CD4-positive, alpha-beta T cell treated with Interleukin-2 at 100 ng/mL for 4 hours (primary cell): ENCODE measurements around the gene PHGDH.
"Not testable (repeated sequence)": the region's sequence is repeated elsewhere in the genome, so short reads cannot be mapped to it uniquely, and the experiment has no call there.

Experiments
- DNase-seq: peaks from one replicate; pipeline ENCODE4 v3.0.0-alpha.2; 2020; ENCODE audit warnings: low spot score

Gene PHGDH

DNA sequence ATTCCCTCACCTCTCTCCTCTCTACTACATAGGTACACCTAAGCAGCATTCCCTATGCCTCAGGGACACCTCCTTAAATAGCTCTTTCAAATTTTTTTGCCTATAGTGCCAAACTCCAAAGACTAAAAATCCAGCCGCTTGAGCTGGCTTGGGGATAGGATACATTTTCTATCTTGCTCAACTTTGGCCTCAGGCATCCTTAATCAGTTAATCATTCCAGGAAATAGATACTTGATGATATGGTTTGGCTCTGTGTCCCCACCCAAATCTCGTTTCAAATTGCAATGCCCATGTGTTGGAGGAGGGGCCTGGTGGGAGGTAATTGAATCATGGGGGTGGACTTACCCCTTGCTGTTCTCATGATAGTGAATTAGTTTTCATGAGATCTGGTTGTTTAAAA is 11.4 kb upstream of the PHGDH start:
- DNase-seq: no peak

DNA sequence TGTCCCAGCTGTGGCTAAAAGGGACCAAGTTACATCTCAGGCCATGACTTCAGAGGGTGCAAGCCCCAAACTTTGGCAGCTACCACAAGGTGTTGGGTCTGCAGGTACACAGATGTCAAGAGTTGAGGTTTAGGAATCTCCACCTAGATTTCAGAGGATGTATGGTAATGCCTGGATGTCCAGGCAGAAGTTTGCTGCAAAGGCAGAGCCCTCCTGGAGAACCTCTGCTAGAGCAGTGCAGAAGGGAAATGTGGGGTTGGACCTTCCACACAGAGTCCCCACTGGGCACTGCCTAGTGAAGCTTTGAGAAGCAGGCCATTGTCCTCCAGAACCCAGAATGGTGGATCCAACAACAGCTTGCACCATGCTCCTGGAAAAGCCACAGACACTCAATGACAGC is 10.1 kb upstream of the PHGDH start:
- no peak for DNase-seq

DNA sequence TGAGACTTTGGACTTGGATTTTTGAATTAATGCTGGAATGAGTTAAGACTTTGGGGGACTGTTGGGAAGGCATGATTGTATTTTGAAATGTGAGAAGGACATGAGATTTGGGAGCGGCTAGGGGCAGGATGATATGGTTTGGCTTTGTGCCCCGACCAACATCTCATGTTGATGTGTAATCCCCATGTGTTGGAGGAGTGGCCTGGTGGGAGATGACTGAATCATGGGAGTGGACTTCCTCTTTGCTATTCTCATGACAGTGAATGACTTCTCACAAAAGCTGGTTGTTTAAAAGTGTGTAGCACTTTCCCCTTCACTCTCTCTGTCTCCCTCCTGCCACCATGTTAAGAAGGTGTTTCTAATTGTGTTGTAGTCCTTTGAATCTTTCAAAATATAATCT is 9.3 kb upstream of the PHGDH start:
- no peak for DNase-seq

DNA sequence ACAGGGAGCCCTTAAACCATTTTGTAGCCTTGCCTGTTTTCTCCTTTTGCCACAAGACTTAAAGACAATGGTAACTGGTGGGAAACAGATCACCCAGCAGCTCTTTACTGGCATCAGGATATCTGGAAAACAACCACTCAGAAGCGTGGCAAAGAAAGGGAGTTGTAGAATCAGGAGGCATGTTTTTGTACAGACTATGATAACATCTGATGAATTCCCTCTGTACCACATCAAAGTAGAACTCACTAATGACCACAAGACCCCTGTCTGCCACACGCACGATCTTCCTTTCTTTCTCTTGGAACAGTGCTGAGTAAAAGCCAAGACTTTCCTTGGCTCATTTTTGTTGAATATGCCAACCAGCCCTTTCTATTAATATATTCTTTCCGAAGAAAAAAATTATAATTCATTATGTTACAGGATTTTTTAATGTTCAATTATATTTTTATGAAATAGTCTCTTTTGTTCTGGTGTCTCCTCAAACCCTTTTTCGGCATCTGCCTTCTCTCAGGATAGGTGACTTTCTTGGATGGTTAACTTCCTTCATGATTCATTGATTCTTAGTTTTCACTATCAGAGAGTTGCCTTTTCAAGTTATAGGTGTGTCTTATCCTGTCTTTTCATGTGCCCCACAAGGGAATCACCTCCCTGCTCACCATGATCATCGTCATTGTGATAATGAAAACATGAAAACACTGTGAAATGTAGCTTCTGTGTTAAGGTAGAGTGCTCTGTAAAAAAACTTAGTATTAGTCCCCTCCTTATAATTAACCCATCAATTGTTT is 7.9 kb upstream of the PHGDH start:
- no peak for DNase-seq

DNA sequence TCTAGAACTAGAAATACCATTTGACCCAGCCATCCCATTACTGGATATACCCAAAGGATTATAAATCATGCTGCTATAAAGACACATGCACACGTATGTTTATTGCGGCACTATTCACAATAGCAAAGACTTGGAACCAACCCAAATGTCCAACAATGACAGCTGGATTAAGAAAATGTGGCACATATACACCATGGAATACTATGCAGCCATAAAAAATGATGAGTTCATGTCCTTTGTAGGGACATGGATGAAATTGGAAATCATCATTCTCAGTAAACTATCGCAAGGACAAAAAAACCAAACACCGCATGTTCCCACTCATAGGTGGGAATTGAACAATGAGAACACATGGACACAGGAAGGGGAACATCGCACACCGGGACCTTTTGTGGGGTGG is 5.1 kb upstream of the PHGDH start:
- not testable (repeated sequence) for DNase-seq

DNA sequence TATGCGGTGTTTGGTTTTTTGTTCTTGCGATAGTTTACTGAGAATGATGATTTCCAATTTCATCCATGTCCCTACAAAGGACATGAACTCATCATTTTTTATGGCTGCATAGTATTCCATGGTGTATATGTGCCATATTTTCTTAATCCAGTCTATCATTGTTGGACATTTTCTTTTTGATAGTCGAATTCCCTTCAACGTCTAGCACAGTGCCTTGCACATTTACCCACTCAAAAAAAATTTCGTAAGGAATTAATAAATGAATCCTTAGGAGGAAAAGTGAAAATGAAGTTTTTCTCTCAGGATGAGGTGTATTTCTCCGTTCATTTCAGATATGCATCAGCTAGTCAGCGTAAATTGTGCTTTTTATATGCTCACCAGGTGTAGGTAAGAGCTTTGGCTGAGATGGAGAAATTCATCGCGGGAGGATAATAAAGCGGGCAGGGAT is 354 bp upstream of the PHGDH start:
- not testable (repeated sequence) for DNase-seq

DNA sequence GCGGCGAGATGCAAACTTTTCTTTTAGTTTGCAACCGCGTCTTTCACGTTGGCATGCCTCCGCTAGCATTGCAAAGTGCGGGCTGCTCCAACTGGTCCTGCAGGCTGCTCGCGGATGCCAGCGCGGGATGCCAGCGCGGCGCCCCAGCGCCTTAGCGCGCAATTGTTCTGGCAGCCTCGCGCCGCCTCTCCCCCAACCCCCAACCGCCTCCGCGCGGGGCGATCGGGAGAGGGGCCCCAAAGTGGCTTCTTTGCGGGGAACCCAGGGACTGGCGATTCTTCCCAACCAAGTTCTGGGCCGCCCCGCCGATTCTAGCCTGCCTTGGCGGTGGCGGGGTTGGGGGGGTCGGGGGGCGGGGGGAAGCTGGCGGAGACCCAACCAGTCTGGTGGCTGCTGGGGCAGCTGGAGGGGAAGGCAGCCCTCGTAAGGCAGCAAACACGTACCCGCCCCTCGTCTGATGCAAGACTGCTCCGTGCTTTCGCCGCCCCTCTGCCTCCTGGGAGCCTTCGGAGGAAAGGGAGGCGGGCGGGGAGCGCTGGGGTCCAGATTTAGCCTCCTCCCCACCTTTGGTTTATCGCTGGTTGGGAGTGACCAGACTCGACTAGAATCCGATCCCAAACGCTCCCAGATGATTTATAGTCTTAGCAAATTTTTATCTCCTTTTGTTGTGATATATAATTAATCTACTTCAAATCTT is 756 bp downstream of the PHGDH start:
- no peak for DNase-seq

DNA sequence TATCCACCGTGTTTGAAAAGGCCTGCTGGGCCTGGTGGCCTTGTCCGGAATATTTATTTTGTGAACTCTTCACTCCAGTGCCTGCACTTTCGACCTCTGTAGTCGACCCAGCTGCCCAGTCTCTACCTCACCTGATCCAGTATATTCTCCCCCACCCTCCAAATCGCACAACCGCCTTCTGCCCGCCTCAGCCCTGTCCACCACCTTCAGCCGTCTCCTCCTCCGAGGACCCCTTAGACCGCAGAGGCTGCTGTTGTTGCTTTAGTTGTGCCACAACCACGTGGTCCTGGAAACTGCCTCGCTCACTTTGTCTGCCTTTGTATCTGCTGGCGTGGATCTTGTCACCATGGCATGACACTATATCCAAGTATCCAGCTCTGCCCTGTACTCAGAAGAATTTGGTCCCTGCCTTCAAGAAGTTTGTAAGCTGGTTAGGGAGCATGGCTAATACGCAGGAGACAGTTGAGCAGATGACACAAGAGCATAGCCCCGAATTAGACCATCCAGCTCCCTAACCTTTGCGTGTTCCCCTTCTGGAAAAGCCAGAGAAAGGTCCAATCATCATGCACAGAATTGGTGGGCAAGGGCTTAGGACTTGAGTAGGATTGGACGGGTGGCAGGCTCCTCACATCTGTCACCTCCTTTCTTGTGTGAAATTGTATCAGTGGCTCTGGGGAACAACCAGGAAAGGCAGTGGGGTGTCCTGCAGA is 1.5 kb downstream of the PHGDH start:
- DNase-seq: no peak

DNA sequence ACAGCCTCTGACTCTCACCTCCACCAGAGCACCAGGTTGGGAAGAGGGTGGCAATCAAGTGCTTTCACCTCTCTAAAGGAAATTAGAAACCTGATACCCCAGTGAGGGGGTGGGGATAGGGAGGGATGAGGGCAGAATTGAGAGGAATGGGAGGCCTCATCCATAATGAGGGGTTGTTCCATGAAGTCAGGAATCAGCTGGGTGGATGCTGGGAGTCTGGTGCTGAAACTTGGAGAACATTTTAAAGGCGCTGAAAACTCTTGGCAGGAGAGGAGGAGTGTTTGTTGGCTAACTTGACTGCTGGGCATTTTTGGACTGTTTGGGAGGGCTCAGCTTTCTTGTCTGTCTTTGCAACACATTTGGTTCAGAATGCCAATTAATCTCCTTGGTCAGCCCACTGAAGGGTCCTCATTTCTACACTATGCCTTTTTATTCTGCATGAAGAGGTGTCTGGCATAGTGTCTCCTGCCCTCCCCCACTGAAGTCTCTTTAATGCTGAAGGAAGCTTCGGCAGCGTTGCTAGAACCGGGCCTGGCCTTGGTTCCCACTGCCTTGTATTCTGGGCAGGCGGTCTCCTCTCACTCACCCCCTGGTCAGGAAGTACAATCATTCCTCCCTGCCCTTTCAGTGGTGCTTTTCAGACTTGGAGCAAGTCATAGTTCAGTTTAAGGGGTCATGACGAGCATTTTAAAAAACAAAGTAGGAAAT is 2.2 kb downstream of the PHGDH start:
- DNase-seq: no peak

DNA sequence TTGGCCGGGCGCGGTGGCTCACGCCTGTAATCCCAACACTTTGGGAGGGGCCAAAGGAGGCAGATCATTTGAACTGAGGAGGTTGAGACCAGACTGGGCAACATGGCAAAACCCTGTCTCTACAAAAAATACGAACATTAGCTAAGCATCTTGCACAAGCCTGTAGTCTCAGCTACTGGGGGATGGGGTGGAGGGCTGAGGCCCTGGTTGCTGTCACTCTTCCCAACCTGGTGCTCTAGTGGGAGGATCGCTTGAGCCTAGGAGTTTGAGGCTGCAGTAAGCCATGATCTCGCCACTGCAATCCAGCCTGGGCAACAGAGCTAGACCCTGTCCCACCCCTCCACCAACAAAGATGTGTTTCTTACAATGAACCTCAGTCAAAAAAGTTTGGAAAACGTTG is 2.8 kb downstream of the PHGDH start:
- DNase-seq: no peak

DNA sequence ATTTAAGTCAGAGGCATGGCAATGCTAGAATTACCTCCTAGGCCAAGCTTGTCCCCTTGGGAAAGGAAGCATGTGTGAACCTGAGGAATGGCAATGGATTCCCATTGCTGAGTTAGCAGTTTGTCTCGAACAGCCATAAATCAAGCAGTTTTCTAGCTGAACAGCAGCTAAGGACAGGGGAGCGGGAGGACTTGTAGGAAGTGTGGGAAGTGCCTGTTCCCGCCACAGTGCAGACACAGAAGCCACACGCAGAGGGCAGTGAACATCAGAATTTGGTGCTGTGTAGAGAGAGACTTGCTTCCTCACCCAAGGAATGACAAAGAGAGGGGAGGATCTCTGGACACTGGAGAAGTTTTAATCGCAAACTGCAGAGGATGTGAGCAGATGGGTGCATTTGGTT is 3.8 kb downstream of the PHGDH start:
- no peak for DNase-seq

DNA sequence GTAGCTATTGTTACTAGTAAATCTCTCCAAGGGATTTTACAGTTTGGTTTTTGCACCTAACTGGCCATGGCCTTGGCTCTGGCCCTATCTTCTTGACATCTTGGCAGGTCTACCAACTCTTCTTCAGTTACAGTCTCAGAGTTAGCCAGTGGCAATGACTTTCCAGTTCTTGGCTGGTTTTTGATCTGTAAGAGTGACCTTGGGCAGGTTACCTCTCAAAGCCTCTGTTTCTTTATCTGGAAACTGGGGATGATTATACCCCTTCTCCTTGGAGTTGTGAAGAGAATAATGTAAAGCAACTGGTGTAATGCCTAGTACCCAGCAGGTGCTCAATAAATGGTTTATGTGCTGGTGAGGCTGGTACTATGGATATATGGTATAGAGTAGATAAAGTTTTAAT is 6.7 kb downstream of the PHGDH start:
- DNase-seq: no peak

DNA sequence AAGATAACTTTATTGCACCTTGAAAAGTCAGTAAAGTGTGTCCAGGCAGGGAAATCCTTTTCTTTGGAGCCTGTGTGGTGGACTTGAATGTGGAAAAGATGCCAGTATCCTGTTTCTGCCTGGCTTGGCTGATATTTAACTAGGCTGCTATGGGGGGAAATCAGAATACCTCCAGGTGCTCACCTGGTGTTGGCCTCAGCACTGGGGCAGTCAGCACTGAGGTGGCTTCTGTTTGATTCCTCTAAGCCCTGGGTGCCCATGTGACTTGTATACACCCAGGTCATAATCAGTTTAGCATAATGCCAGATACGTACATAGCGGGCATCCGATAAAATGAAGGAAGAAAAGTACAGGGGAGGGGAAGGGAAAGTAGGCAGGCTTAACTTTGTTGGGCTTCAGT is 7.2 kb downstream of the PHGDH start:
- DNase-seq: no peak

DNA sequence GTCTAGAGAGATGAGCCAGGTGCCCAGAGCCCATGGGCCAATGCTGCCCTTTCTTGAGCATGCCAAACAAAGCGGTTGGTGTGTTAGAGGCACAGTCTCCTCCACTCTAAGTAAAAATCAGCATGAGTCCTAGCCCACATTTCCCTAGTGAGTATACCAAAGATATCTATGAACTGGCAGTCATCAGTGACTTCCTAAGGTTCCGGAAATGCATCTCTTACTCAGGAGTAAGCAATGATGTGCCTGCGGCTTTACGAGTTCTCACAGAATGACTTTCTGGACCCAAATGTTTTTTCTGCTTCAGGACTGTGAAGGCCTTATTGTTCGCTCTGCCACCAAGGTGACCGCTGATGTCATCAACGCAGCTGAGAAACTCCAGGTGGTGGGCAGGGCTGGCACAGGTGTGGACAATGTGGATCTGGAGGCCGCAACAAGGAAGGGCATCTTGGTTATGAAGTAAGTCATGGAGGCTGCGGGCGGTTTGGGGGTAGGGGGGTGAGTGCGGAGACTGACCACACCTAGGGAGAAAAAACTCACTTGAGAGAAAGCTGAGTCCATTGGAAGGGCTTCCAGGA is 9.2 kb downstream of the PHGDH start:
- no peak for DNase-seq

DNA sequence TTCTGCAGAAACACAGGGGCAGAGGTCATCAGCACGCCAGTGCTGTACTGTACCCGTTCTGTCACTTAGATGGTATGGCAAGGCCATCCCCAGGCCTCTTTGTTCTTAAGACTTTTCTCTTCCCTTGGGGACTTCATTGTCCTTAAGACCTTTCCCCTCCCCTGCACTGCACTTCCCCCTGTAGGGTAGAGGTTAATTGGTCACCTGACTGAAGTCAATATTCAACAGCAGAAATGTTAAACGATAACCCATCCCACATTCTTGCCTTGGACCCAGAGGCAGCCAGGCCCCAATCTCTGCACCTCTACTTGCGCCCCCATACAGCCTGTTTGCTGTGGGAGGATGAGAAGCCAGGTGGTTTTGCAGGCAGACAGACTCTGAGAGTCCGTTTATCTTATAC is 10.2 kb downstream of the PHGDH start:
- no peak for DNase-seq

DNA sequence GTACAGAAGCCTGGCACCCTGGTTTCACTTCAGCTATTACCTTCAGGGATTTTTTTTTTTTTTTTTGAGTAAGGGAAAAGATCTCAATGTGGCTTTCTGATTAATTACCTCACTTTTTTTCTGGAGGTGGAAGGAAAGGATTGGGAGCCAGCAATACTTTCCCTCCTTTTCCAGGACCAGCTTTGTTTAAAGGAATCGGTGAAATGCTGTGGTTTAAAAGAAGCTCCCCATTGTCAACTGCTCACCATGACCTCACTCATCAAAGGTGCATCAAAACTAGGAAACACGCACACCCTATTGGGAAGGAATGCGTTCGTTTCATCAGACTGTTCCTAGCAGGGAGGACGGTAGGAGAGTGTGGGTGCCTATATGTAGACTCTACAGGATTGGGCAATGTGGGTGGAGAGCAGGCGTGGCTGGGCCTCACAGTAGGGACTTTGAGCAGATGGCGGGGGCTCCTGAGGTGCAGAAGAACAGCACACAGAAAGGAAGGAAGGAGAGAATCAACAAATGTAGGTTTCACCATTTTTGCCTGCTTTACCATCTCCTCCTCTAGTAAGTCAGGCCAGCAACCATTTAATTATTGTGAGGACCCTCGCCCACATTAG is 13.0 kb downstream of the PHGDH start:
- DNase-seq: no peak

DNA sequence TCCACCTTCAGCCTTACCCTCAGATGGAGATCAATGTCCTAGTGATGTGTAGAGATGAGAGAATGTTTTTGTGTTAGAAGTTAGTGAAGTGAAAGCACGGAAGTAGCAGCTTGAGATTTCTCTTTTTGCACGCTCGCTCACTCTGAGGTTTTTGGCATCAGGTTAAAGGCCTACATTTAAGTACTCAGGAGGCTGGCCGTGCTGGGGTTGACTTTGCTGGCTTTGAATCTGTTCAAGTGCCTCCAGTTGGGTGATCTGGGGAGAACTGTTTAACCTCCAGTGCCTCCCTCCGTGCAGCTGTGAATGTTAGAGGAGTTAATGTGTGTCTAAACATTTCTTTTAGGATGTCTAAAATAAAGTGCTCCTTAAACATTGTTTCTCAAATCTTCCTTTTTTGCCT is 13.9 kb downstream of the PHGDH start:
- DNase-seq: no peak

DNA sequence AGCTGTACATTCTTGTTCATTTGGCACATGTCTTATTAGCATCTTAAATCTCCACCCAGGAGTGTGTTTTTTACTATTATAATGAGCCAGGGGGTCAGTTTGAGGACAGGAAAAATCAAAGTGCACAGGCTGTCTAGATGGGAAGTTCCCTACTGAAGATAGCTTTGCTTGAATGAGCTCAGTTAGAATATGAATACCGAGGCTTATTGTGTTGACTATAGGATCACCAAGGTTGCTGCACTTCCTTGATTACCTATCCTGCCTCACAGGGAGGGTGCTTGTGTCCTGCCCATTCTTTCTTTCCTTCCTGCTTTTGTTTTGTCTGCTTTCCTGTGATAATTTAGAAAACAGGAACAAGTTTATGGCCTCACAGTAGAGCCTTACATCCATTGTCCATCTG is 16.3 kb downstream of the PHGDH start:
- no peak for DNase-seq

DNA sequence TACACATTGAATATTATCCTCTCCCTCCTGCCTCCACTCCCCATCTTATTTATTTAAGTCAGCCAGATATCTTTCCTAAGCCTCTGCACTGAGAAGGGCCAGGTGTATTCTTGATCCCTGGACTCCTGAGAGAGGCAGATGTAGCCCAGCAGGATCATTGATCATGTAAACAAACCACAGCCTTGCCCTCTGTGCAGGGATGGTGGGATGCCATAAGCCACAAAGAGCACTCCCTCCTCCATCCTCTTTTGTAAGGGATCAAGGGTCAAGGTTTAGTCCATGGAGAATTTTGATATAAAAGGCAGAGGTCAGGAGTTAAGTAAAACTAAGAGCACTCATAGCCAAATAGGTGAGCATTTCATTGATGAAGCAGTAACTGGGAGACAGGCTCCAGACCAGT is 17.3 kb downstream of the PHGDH start:
- DNase-seq: no peak

DNA sequence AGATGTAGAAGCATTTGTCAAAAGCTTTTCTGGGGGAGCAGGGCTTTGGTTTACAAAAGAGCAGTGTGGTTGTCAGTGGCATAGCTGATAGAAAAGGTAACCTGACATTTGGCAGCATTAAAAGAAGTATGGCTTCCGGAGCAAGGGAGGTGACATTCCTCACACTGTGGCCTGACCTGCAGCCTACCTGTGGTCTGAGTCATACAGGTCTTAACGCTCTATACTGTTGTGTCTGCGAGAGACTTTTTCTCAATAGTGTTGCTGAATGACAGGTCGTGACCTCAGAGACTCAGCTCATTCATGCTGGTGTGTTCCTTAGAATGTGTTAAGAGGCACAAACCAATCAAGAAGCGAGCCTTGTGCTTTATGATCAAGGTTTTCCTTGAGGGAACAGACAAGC is 19.3 kb downstream of the PHGDH start:
- no peak for DNase-seq

DNA sequence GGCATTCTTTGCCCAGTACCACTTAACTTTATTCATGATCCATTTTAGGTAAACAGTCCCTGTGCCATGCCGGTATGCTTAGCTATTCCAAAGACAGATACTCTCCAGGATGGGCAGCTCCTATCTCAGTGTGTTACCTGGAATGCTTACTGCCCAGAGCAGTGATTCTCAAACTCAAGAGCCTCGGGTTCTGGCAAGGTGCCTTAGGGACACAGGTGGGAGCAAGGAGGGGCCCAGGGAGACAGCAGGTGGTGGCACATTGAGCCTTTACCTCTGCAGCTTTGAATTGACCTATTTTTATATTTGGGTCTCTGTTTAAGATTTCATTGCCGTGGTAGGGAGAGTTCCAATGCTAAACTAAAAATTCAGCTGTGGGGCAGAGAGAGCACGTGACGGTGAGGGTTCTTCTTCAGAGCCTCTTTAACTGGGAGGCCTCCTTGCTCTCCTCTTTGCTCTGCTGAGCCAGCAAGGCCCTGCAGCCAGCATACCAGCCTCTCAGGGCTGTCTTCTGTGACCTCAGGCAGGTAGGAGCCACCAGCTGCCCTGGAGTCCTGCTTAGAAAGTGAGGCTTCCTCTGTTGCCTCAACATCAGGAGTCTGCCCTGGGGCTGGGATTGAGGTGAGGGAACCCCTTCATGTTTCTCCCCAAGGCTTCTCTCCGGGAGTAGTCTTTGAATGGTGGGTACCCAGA is 20.2 kb downstream of the PHGDH start:
- no peak for DNase-seq
